Loucy (cell line): ENCODE results near the gene ANO2.

Experiments
- H2AFZ ChIP-seq: fragments of 200-600 bp; sonication (generic); 2 replicates; pipeline ENCODE4 v1.6.0; 2016; ENCODE audit warnings: antibody characterized with exemption, mild to moderate bottlenecking, low read length, moderate library complexity
- H3F3A ChIP-seq: fragments of 200-600 bp; 2 replicates; pipeline ENCODE4 v1.6.0; 2016; ENCODE audit warnings: antibody characterized with exemption, low read depth, mild to moderate bottlenecking
- H3K27me3 ChIP-seq: fragments of 200-600 bp; sonication (generic); 2 replicates; pipeline ENCODE4 v1.6.1; 2014; ENCODE audit warnings: low read length, mild to moderate bottlenecking; ENCODE audit not compliant: insufficient read depth, poor library complexity, severe bottlenecking
- H3K36me3 ChIP-seq: fragments of 200-600 bp; sonication (generic); 2 replicates; pipeline ENCODE4 v1.6.1; 2016; ENCODE audit warnings: low read length; ENCODE audit not compliant: insufficient read depth
- H3K4me1 ChIP-seq: fragments of 200-600 bp; sonication (generic); 2 replicates; pipeline ENCODE4 v1.5.1; 2014; ENCODE audit warnings: low read length, mild to moderate bottlenecking; ENCODE audit not compliant: insufficient read depth, poor library complexity, severe bottlenecking
- H3K4me2 ChIP-seq: fragments of 200-600 bp; sonication (generic); 2 replicates; pipeline ENCODE4 v1.6.0; 2014; ENCODE audit warnings: antibody characterized with exemption, low read length, low read depth, mild to moderate bottlenecking; ENCODE audit not compliant: poor library complexity, severe bottlenecking
- H3K4me3 ChIP-seq: fragments of 200-600 bp; sonication (generic); 2 replicates; pipeline ENCODE4 v1.5.1; 2014; ENCODE audit warnings: low read length, mild to moderate bottlenecking, mixed read lengths; ENCODE audit not compliant: poor library complexity, severe bottlenecking
- H3K79me2 ChIP-seq: fragments of 200-600 bp; sonication (generic); 2 replicates; pipeline ENCODE4 v1.6.1; 2014; ENCODE audit warnings: low read length; ENCODE audit not compliant: insufficient read depth
- H3K9ac ChIP-seq: fragments of 200-600 bp; sonication (generic); 2 replicates; pipeline ENCODE4 v1.6.0; 2014; ENCODE audit warnings: mild to moderate bottlenecking, low read depth, low read length, moderate library complexity; ENCODE audit not compliant: poor library complexity, severe bottlenecking
- H3K9me2 ChIP-seq: fragments of 200-600 bp; sonication (generic); replicated peaks from 2 replicates; pipeline ENCODE4 v1.6.1; 2016; ENCODE audit warnings: low read depth, low read length, mixed read lengths
- H3K9me3 ChIP-seq: fragments of 200-600 bp; sonication (generic); 2 replicates; pipeline ENCODE4 v1.6.1; 2014; ENCODE audit warnings: mild to moderate bottlenecking, antibody characterized with exemption, low read length, low read depth; ENCODE audit not compliant: insufficient read depth
- H4K20me1 ChIP-seq: fragments of 200-600 bp; sonication (generic); 2 replicates; pipeline ENCODE4 v1.6.0; 2014; ENCODE audit warnings: antibody characterized with exemption, low read length, mild to moderate bottlenecking; ENCODE audit not compliant: insufficient read depth, poor library complexity, severe bottlenecking
- EZH2phosphoT487 ChIP-seq: fragments of 200-600 bp; IDR thresholded peaks from 2 replicates; pipeline ENCODE4 v1.6.1; 2018; ENCODE audit warnings: antibody characterized with exemption, mild to moderate bottlenecking, moderate library complexity, borderline replicate concordance
- TF ChIP-seq, protein P1 (sequence below): fragments of 200-600 bp; sonication (generic); conservative IDR thresholded peaks from 2 replicates; pipeline ENCODE4 v1.5.1; 2014; ENCODE audit warnings: mild to moderate bottlenecking, antibody characterized with exemption, low read length

The ANO2 gene

GRCh38 chr12:5910790-5911548, 34.1 kb downstream of the ANO2 start:
- H3F3A ChIP-seq: no peaks in the 10 kb centered on the region
- no peaks in the 10 kb centered on the region for H3K27me3 ChIP-seq
- no peak overlapping the region for H3K4me2 ChIP-seq
- no peak overlapping the region for H2AFZ ChIP-seq
- TF ChIP-seq EZH2phosphoT487: no peak
- TF ChIP-seq, protein P1, sequence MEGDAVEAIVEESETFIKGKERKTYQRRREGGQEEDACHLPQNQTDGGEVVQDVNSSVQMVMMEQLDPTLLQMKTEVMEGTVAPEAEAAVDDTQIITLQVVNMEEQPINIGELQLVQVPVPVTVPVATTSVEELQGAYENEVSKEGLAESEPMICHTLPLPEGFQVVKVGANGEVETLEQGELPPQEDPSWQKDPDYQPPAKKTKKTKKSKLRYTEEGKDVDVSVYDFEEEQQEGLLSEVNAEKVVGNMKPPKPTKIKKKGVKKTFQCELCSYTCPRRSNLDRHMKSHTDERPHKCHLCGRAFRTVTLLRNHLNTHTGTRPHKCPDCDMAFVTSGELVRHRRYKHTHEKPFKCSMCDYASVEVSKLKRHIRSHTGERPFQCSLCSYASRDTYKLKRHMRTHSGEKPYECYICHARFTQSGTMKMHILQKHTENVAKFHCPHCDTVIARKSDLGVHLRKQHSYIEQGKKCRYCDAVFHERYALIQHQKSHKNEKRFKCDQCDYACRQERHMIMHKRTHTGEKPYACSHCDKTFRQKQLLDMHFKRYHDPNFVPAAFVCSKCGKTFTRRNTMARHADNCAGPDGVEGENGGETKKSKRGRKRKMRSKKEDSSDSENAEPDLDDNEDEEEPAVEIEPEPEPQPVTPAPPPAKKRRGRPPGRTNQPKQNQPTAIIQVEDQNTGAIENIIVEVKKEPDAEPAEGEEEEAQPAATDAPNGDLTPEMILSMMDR: no peak
- H3K4me1 ChIP-seq: no peaks in the 10 kb centered on the region
- H3K4me3 ChIP-seq: no peak overlapping the region
- H3K36me3 ChIP-seq: no peaks in the 10 kb centered on the region
- no peaks in the 10 kb centered on the region for H3K9me3 ChIP-seq
- no peaks in the 10 kb centered on the region for H4K20me1 ChIP-seq
- no peak overlapping the region for H3K9ac ChIP-seq
- H3K9me2 ChIP-seq: no peaks in the 10 kb centered on the region
- H3K79me2 ChIP-seq: no peaks in the 10 kb centered on the region

DNA sequence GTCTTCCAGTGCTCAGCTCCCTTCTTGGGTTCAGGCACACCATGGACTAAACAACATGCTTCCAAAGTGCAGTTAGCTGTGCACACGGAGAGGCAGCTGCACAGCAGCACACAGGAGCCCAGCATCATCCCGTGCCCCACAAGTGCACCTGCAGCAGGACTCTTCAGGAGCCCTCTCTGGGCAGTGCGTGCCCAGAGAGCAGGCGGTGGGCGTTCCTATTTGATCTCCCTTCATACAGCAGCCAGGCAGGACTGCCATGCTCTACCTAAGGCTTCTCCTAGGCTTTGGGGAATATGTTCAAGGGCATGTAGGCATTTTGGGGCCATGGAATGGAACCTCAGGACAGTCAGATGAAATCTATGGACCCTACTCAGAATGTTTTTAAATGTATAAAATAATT, 35.5 kb downstream of the ANO2 start:
- H3K79me2 ChIP-seq: no peaks in the 10 kb centered on the region
- no peak overlapping the region for H3K4me2 ChIP-seq
- TF ChIP-seq, protein P1: no peak
- no peak for TF ChIP-seq EZH2phosphoT487
- no peaks in the 10 kb centered on the region for H4K20me1 ChIP-seq
- no peak overlapping the region for H2AFZ ChIP-seq
- H3K9me3 ChIP-seq: no peaks in the 10 kb centered on the region
- H3F3A ChIP-seq: no peaks in the 10 kb centered on the region
- no peaks in the 10 kb centered on the region for H3K36me3 ChIP-seq
- H3K4me1 ChIP-seq: no peaks in the 10 kb centered on the region
- H3K27me3 ChIP-seq: no peaks in the 10 kb centered on the region
- no peaks in the 10 kb centered on the region for H3K9me2 ChIP-seq
- H3K9ac ChIP-seq: no peak overlapping the region
- no peak overlapping the region for H3K4me3 ChIP-seq

DNA sequence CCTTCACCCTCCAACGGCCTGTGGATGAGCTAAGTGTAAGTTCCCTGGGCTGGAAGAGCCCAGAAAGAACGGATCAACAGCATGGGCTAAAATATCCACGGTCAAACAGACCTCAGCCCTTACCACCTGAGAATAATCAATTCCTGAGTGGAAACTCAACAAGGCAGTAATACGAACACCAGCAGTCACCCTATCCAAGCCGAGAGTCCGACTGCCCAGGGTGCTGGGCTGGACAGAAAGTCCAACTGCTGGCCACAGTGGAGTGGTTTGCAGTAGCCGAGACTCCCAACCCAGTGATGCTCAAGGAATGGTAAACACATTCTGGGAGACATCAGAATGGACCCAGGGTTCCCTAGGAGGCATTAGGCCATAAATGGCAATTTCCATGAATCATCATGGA, 36.8 kb downstream of the ANO2 start:
- Histone ChIP-seq H3K79me2 (no peaks in the 10 kb centered on the region), H3K9ac (no peak overlapping the region), H3K4me2 (no peak overlapping the region), H3F3A (no peaks in the 10 kb centered on the region), H3K36me3 (no peaks in the 10 kb centered on the region), H4K20me1 (no peaks in the 10 kb centered on the region), H3K9me2 (no peaks in the 10 kb centered on the region), H3K4me3 (no peak overlapping the region), H3K4me1 (no peaks in the 10 kb centered on the region), H2AFZ (no peak overlapping the region), H3K9me3 (no peaks in the 10 kb centered on the region), H3K27me3 (no peaks in the 10 kb centered on the region)
- TF ChIP-seq, protein P1: no peak
